H1 (cell line): ENCODE measurements around the gene ASXL2. TPM values are rescaled to one million over a fixed set of nuclear protein-coding genes. Genes with fewer than 3 reads are reported as not detected.

Experiments used
- CTCF ChIA-PET: fragments of 300-600 bp; sonication (Branson Sonifier 250); formaldehyde crosslinking; loops from one replicate; lab custom pipeline; 2021; ENCODE audit not compliant: partially characterized antibody; lab: Charles Lee
- POLR2A ChIA-PET: fragments of 300-600 bp; sonication (Branson Sonifier 250); formaldehyde crosslinking; loops from one replicate; lab custom pipeline; 2021; ENCODE audit warnings: inconsistent platforms; ENCODE audit not compliant: partially characterized antibody; lab: Charles Lee
- DNase-seq, 2 experiments: peaks; one replicate each; pipeline versions ENCODE4 v3.0.0 to v3.0.0-alpha.2; 2010 to 2022; ENCODE audit warnings: low spot score in 2 of 2, low read depth in 1 of 2, mixed read lengths in 1 of 2
- FAIRE-seq: peaks from 2 replicates; lab custom pipeline; 2011; peaks lifted over from hg19 to GRCh38; lab: Jason Lieb, UNC
- H2AFZ ChIP-seq: 2 replicates; pipeline ENCODE4 v1.8.1; 2012; ENCODE audit warnings: low read length, inconsistent platforms
- H2AK5ac ChIP-seq: 2 replicates; pipeline ENCODE4 v1.6.1; 2013; ENCODE audit warnings: low read depth, low read length
- H2BK120ac ChIP-seq: replicated peaks from 2 replicates; pipeline ENCODE3; 2013; ENCODE audit warnings: low read depth, low read length, inconsistent platforms
- H2BK12ac ChIP-seq: 2 replicates; pipeline ENCODE4 v1.6.1; 2013; ENCODE audit warnings: low read depth, low read length
- H2BK15ac ChIP-seq: 2 replicates; pipeline ENCODE4 v1.6.1; 2013; ENCODE audit warnings: low read length
- H2BK20ac ChIP-seq: 2 replicates; pipeline ENCODE4 v1.6.1; 2013; ENCODE audit warnings: low read length
- H2BK5ac ChIP-seq: 2 replicates; pipeline ENCODE4 v1.6.1; 2013; ENCODE audit warnings: low read depth, low read length
- H3K14ac ChIP-seq: 2 replicates; pipeline ENCODE4 v1.6.1; 2013; ENCODE audit warnings: inconsistent platforms; ENCODE audit not compliant: insufficient read length
- H3K18ac ChIP-seq: 2 replicates; pipeline ENCODE4 v1.6.1; 2013; ENCODE audit warnings: low read length; ENCODE audit errors: extremely low read depth
- H3K23ac ChIP-seq: 2 replicates; pipeline ENCODE4 v1.6.1; 2013; ENCODE audit warnings: inconsistent platforms; ENCODE audit not compliant: insufficient read length
- H3K23me2 ChIP-seq: 2 replicates; pipeline ENCODE4 v1.6.1; 2013; ENCODE audit warnings: low read depth, low read length
- H3K27ac ChIP-seq: 2 replicates; pipeline ENCODE4 v1.6.1; 2011; ENCODE audit warnings: low read depth, low read length, inconsistent platforms
- H3K27me3 ChIP-seq, 4 experiments: replicated peaks in 1 of 4; 1 replicate in 1 of 4; 2 replicates in 3 of 4; pipeline versions ENCODE4 v1.6.1 to v1.8.1; 2011 to 2013; ENCODE audit warnings: low read length in 3 of 4, mild to moderate bottlenecking in 3 of 4, inconsistent platforms in 2 of 4, mixed read lengths in 2 of 4, moderate library complexity in 1 of 4; ENCODE audit not compliant: control insufficient read depth in 3 of 4, insufficient read depth in 3 of 4; ENCODE audit errors: extremely low read depth in 1 of 4
- H3K36me3 ChIP-seq, 4 experiments: 2 replicates each; pipeline versions ENCODE4 v1.6.1 to v1.8.1; 2011 to 2013; ENCODE audit warnings: mild to moderate bottlenecking in 4 of 4, low read length in 3 of 4, moderate library complexity in 2 of 4, control low read depth in 1 of 4, inconsistent platforms in 1 of 4; ENCODE audit not compliant: insufficient read depth in 4 of 4, control insufficient read depth in 2 of 4
- H3K4ac ChIP-seq: replicated peaks from 2 replicates; pipeline ENCODE3; 2013; ENCODE audit warnings: low read length, low read depth, mixed read lengths, inconsistent platforms; ENCODE audit not compliant: insufficient read length
- H3K4me1 ChIP-seq, 4 experiments: replicated peaks in 1 of 4; 1 replicate in 1 of 4; 2 replicates in 3 of 4; pipeline versions ENCODE4 v1.6.1 to v1.8.1; 2011 to 2013; ENCODE audit warnings: low read length in 3 of 4, inconsistent platforms in 2 of 4, mixed read lengths in 1 of 4; ENCODE audit not compliant: insufficient read depth in 4 of 4, control insufficient read depth in 3 of 4
- H3K4me2 ChIP-seq, 2 experiments: 2 replicates each; pipeline versions ENCODE4 v1.6.1 to v1.8.1; 2011 to 2013; ENCODE audit warnings: low read depth in 2 of 2, low read length in 2 of 2, control low read depth in 1 of 2, inconsistent platforms in 1 of 2, mild to moderate bottlenecking in 1 of 2; ENCODE audit not compliant: insufficient read depth in 1 of 2
- H3K4me3 ChIP-seq, 4 experiments: fragments of 200-600, 300-600 bp in 1 of 4; sonication (generic), shearing (Covaris generic), sonication (Bioruptor Twin) in 1 of 4; 2 replicates each; pipeline versions ENCODE4 v1.5.1 to v1.8.1; 2011 to 2016; ENCODE audit warnings: low read length in 4 of 4, low read depth in 3 of 4, control low read depth in 2 of 4, inconsistent platforms in 2 of 4, mild to moderate bottlenecking in 2 of 4, mixed read lengths in 1 of 4, moderate library complexity in 1 of 4; ENCODE audit not compliant: insufficient read depth in 2 of 4; ENCODE audit errors: extremely low read depth in 1 of 4
- H3K56ac ChIP-seq: replicated peaks from 2 replicates; pipeline ENCODE3; 2013; ENCODE audit warnings: low read depth, mild to moderate bottlenecking, mixed read lengths, low read length, inconsistent platforms; ENCODE audit not compliant: insufficient read length
- H3K79me1 ChIP-seq: 2 replicates; pipeline ENCODE4 v1.6.1; 2013; ENCODE audit warnings: low read depth, low read length, control low read depth
- H3K79me2 ChIP-seq, 2 experiments: 2 replicates each; pipeline versions ENCODE4 v1.6.1 to v1.8.1; 2012 to 2013; ENCODE audit warnings: low read length in 2 of 2, mild to moderate bottlenecking in 2 of 2, inconsistent platforms in 1 of 2; ENCODE audit not compliant: insufficient read depth in 2 of 2, control insufficient read depth in 1 of 2
- H3K9ac ChIP-seq, 4 experiments: replicated peaks in 1 of 4; 1 replicate in 1 of 4; 2 replicates in 3 of 4; pipeline versions ENCODE4 v1.6.1 to v1.8.1; 2011 to 2013; ENCODE audit warnings: low read depth in 3 of 4, low read length in 3 of 4, control low read depth in 2 of 4, mild to moderate bottlenecking in 2 of 4, moderate library complexity in 2 of 4, inconsistent platforms in 1 of 4; ENCODE audit errors: extremely low read depth in 1 of 4
- H3K9me3 ChIP-seq, 2 experiments: 2 replicates each; pipeline versions ENCODE4 v1.6.1 to v1.8.1; 2012 to 2013; ENCODE audit warnings: mild to moderate bottlenecking in 2 of 2, moderate library complexity in 2 of 2, control low read depth in 1 of 2, inconsistent platforms in 1 of 2, low read depth in 1 of 2, low read length in 1 of 2, mixed read lengths in 1 of 2; ENCODE audit not compliant: insufficient read depth in 2 of 2
- H4K20me1 ChIP-seq, 2 experiments: replicated peaks in 1 of 2; 2 replicates each; pipeline versions ENCODE3 to v1.8.1; 2011 to 2013; ENCODE audit warnings: inconsistent platforms in 2 of 2, low read length in 2 of 2, mild to moderate bottlenecking in 1 of 2; ENCODE audit not compliant: insufficient read depth in 2 of 2, control insufficient read depth in 1 of 2
- H4K5ac ChIP-seq: 2 replicates; pipeline ENCODE4 v1.6.1; 2013; ENCODE audit warnings: low read length, low read depth, mixed read lengths, inconsistent platforms; ENCODE audit not compliant: insufficient read length
- H4K8ac ChIP-seq: 2 replicates; pipeline ENCODE4 v1.8.0; 2013; ENCODE audit warnings: mild to moderate bottlenecking, moderate library complexity, low read length, inconsistent platforms; ENCODE audit not compliant: insufficient read depth; ENCODE audit errors: extremely low read depth
- H4K91ac ChIP-seq: replicated peaks from 2 replicates; pipeline ENCODE3; 2013; ENCODE audit warnings: low read length, mixed read lengths, inconsistent platforms; ENCODE audit not compliant: insufficient read length
- BACH1 ChIP-seq: IDR thresholded peaks from 2 replicates; pipeline ENCODE4 v1.6.1; 2012; ENCODE audit warnings: low read length, improper control_type of control experiment
- E2F6 ChIP-seq: IDR thresholded peaks from 2 replicates; pipeline ENCODE4 v1.6.1; 2012; ENCODE audit warnings: inconsistent platforms
- EP300 ChIP-seq, 2 experiments: IDR thresholded peaks; 1 replicate in 1 of 2; 2 replicates in 1 of 2; pipeline ENCODE4 v1.6.1; 2011 to 2012; ENCODE audit warnings: low read depth in 2 of 2, low read length in 2 of 2, mild to moderate bottlenecking in 2 of 2, borderline replicate concordance in 1 of 2, inconsistent platforms in 1 of 2, moderate library complexity in 1 of 2
- GABPA ChIP-seq: IDR thresholded peaks from 2 replicates; pipeline ENCODE4 v1.6.1; 2011; ENCODE audit warnings: mild to moderate bottlenecking, low read length, moderate library complexity, borderline replicate concordance; ENCODE audit not compliant: insufficient read depth
- RXRA ChIP-seq: IDR thresholded peaks from 2 replicates; pipeline ENCODE4 v1.6.1; 2011; ENCODE audit warnings: low read depth, mild to moderate bottlenecking, low read length, moderate library complexity; ENCODE audit not compliant: insufficient read depth
- SUZ12 ChIP-seq: fragments of 200-600 bp; sonication (generic); IDR thresholded peaks from 2 replicates; pipeline ENCODE4 v1.6.1; 2012; ENCODE audit warnings: mild to moderate bottlenecking, inconsistent platforms, low read length, moderate library complexity, mixed read lengths
- USF2 ChIP-seq: IDR thresholded peaks from 2 replicates; pipeline ENCODE4 v1.6.1; 2011; ENCODE audit warnings: low read length, improper control_type of control experiment
- YY1 ChIP-seq: IDR thresholded peaks from 2 replicates; pipeline ENCODE4 v1.6.1; 2011; ENCODE audit warnings: low read depth, mild to moderate bottlenecking, low read length
- WGBS, 2 experiments: shearing (Covaris generic) in 1 of 2; methylation state at CpG; one replicate each; pipeline versions ENCODE4 v1.1.6 to v1.1.7; 2013 to 2015; ENCODE audit warnings: low lambda C conversion rate in 2 of 2, mixed read lengths in 2 of 2, inconsistent platforms in 1 of 2, low coverage in 1 of 2, missing lambda C conversion rate in 1 of 2; ENCODE audit not compliant: insufficient replicate concordance in 2 of 2, insufficient coverage in 1 of 2, insufficient read length in 1 of 2; ENCODE audit errors: extremely low coverage in 1 of 2, missing lambda C conversion rate in 1 of 2; 5-methylcytosine and 5-hydroxymethylcytosine counted together
- polyA plus RNA-seq, 7 experiments: library from polyadenylated mRNA; depleted of rRNA in 3 of 7; stranded (reverse) in 5 of 7; unstranded in 2 of 7; fragments of >200 nt in 5 of 7; fragments of 200-250 nt in 2 of 7; gene quantifications; 1 replicate in 5 of 7; 2 replicates in 1 of 7; 4 replicates in 1 of 7; pipeline versions ENCODE4 v1.2.1 to v1.2.3, GENCODE V29; 2011 to 2013; ENCODE audit warnings: missing spikeins in 2 of 7, mixed read lengths in 2 of 7
- total RNA-seq: library from RNA; stranded (reverse); fragmentation: NEBNext Ultra II Directional; extraction: Animal tissue kit (Norgen Biotek cat#: 25700); gene quantifications from 2 replicates; pipeline ENCODE4 v1.2.1, GENCODE V29; 2021

Gene ASXL2
- total and polyA plus RNA-seq, 2 of the 8 experiments (the other 6 are each of a cell fraction or from before 2014, with no cell fraction given) = 7.2 to 41.3 TPM

DNA sequence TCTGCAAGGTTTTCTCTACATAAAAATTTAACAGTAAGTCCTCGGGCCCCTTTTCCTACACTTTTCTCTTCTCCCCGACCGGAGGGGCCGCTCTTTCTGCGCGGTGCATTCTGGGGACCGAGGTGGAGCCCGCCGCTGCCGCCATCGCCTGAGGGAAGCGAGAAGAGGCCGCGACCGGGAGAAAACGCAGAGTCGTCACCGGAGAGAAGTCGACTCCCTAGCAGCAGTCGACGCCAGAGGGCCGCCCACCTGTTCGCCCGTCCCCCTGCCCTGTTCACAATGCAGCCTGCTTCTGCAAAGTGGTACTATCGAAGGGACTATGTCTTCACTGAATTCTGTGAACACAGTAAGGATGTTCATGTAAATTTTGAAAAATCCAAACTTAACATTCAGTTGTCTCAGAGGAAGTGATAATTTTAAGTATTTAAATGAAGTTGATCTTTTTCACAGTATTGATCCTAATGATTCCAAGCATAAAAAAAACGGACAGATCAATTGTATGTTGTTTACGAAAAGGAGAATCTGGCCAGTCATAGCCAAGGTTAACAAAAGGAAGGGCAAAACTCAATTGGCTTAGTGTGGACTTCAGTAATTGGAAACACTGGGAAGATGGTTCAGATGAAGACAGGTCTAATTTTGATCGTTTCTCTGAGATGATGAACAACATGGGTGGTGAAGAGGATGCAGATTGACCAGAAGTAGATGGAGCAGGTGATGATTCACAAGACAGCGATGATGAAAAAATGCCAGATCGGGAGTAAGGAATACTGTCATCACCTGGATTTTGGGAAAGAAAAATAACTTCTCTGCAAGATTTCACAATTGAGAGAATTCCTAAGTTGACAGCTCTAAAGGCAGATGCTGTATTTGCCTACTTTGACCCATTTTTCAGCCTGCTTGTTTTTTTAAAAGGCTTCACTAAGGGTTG, 55.8 kb downstream of the ASXL2 start:
- DNase-seq (peak in 1 of 2 experiments; percentile 13), FAIRE-seq (peak; percentile 42)
- Histone ChIP-seq H3K79me2 (peaks cover 0 to 3% of the 10 kb centered on the region in 2 experiments; a peak in 2 of 4 replicates), H4K91ac (no peak overlapping the region), H2BK12ac (no peak overlapping the region), H2BK20ac (no peak overlapping the region), H2BK5ac (no peak overlapping the region), H2AFZ (no peak overlapping the region), H2AK5ac (no peak overlapping the region), H3K9ac (no peak overlapping the region), H3K27me3 (no peaks in the 10 kb centered on the region), H4K20me1 (no peaks in the 10 kb centered on the region), H3K4me2 (no peak overlapping the region), H2BK15ac (no peak overlapping the region), H3K9me3 (no peaks in the 10 kb centered on the region), H3K4me1 (peaks cover 0 to 2% (median 0%) of the 10 kb centered on the region in 4 experiments; a peak in 2 of 7 replicates), H3K4ac (no peak overlapping the region), H4K8ac (no peak overlapping the region), H4K5ac (no peak overlapping the region), H3K79me1 (no peaks in the 10 kb centered on the region), H3K56ac (no peak overlapping the region), H3K27ac (no peak overlapping the region), H3K14ac (no peak overlapping the region), H3K18ac (no peak overlapping the region), H2BK120ac (no peak overlapping the region), H3K36me3 (no peaks in the 10 kb centered on the region; a peak in 1 of 8 replicates), H3K23ac (no peak overlapping the region), H3K23me2 (no peaks in the 10 kb centered on the region), H3K4me3 (no peak overlapping the region)
- ChIA-PET CTCF (no interaction called here), POLR2A (no interaction called here)
- no peak for TF ChIP-seq SUZ12
- 0 out of 2 replicates have a peak, but pooled peaks have one; percentile 18 for TF ChIP-seq E2F6
- no peak for TF ChIP-seq USF2
- TF ChIP-seq YY1 = peak; percentile 48; the same call in 1 of the 2 replicates
- TF ChIP-seq GABPA = no peak
- no peak for TF ChIP-seq RXRA
- no peak for TF ChIP-seq EP300 (IDR thresholded peaks at IDR 0.05; ENCODE audit: borderline replicate concordance in 1 of 2, low read depth in 2 of 2, low read length in 2 of 2)
- TF ChIP-seq BACH1 = no peak
- 91% methylated on average over 30 of the region's 30 CpGs; no CpG with 5 or more reads in 1 of the 2 experiments for WGBS, 2 experiments
